B cell (primary cell): ENCODE measurements around the gene ZNF330.

Source experiments
- CTCF ChIP-seq: fragments of 200-600 bp; IDR thresholded peaks from one replicate; pipeline ENCODE4 v1.8.0; 2022; ENCODE audit warnings: antibody characterized with exemption, mild to moderate bottlenecking
- EZH2 ChIP-seq: IDR thresholded peaks from 2 replicates; pipeline ENCODE4 v1.6.1; 2012; ENCODE audit warnings: borderline replicate concordance, low read depth, mild to moderate bottlenecking, moderate library complexity, low read length; ENCODE audit not compliant: insufficient read depth, poor library complexity, severe bottlenecking

GRCh38 chr4:141210168-141210567 lies 10.5 kb upstream of the ZNF330 start:
- TF ChIP-seq CTCF (no peak), EZH2 (no peak)
